Calu3 (cell line): ENCODE results near the gene SGCA. TPM values are rescaled to one million over a fixed set of nuclear protein-coding genes. Genes with fewer than 3 reads are reported as not detected.

Source experiments
- BruUV-seq: library from RNA; stranded (reverse); fragments of 400-500 nt; replicated peaks from 2 replicates; lab custom pipeline; 2021; lab: Mats Ljungman, UMichigan
- CTCF ChIA-PET: fragments of 300-600 bp; sonication (Branson Sonifier 250); formaldehyde crosslinking; loops from one replicate; lab custom pipeline; 2022; ENCODE audit warnings: antibody characterized with exemption; lab: Charles Lee
- DNase-seq: peaks from one replicate; pipeline ENCODE4 v3.0.0; 2022
- H3K27ac Mint-ChIP-seq: one replicate; pipeline ENCODE4 v1.8.0; 2022; ENCODE audit warnings: mixed read lengths; ENCODE audit not compliant: unreplicated experiment
- H3K27me3 Mint-ChIP-seq: one replicate; pipeline ENCODE4 v1.8.0; 2022; ENCODE audit warnings: mixed read lengths; ENCODE audit not compliant: unreplicated experiment
- H3K36me3 Mint-ChIP-seq: one replicate; pipeline ENCODE4 v1.8.0; 2022; ENCODE audit warnings: mild to moderate bottlenecking, moderate library complexity, mixed read lengths; ENCODE audit not compliant: insufficient read depth, unreplicated experiment
- H3K4me1 Mint-ChIP-seq: one replicate; pipeline ENCODE4 v1.8.0; 2022; ENCODE audit warnings: mild to moderate bottlenecking, low read depth, mixed read lengths; ENCODE audit not compliant: unreplicated experiment
- H3K4me3 Mint-ChIP-seq: one replicate; pipeline ENCODE4 v1.8.0; 2022; ENCODE audit warnings: mild to moderate bottlenecking, low read depth, moderate library complexity, mixed read lengths; ENCODE audit not compliant: unreplicated experiment
- H3K9me3 Mint-ChIP-seq: one replicate; pipeline ENCODE4 v1.8.0; 2022; ENCODE audit warnings: low read depth, mixed read lengths; ENCODE audit not compliant: unreplicated experiment
- intact Hi-C: fragments of 100-400 bp; cut with micrococcal nuclease; formaldehyde crosslinking; loops from one replicate; pipeline ENCODE4 v1.10.0; 2022; ENCODE audit not compliant: unreplicated experiment
- total RNA-seq: library from RNA; stranded (reverse); gene quantifications from 2 replicates; pipeline ENCODE4 v1.2.3, GENCODE V29; 2022
- TF ChIP-seq, protein P1 (sequence below): fragments of 200-600 bp; IDR thresholded peaks from one replicate; pipeline ENCODE4 v1.8.0; 2022; ENCODE audit warnings: antibody characterized with exemption; ENCODE audit not compliant: unreplicated experiment

Gene SGCA
- total RNA-seq, 1 experiment from 2014 or later = not detected

- CTCF ChIA-PET = interaction anchor here (0.7 to 1.9 kb wide), 4 partner anchors 8 to 211 kb away, joined by 3 to 9 read pairs (median 5); partner anchors contain the start of gene COL1A1
- intact Hi-C loops = no loop called here
Observed at GRCh38 chr17:50213026-50214022, 47.5 kb downstream of the SGCA start.

DNA sequence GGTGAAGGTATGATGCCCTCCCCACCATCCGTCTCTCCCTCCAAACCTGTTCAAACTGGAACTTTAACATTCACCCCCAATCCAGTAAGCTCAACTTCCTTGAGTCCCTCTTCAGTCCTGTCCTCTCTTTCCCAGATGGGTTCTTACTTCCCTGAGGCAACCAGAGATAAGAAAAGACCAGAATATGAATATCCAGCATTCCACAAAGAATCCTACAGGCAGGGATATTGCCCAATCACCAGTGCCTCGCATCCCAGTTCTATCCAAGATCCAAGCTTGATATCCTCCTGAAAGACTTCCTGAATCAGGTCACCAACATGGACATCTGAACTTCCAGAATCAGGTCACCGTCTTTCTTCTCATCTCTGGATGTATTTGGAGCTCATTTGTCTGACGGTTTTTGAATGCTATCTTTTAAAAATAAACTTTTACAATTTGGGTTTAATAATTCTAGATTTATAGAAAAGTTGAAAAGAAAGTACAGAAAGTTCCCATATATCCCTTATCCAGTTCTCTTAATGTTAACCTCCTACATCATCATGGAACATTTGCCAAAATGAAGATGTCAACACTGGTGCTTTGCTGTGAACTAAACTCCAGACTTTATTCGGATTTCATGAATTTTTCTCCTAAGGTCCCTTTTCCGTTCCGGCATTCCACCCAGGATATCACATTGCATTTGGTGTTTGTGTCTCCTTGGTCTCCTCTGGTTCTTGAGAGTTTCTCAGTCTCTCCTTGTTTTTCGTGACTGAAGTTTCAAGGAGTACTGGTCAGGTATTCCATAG lies 49.4 kb downstream of the SGCA start:
- CTCF ChIA-PET = interaction anchor here (0.6 kb wide), 1 partner anchor 867 kb away, joined by 4 read pairs; no protein-coding TSS in a partner anchor
- Mint-ChIP-seq H3K27ac (no peak overlapping the region), H3K4me3 (no peak overlapping the region), H3K36me3 (peaks cover 4% of the 10 kb centered on the region), H3K4me1 (peaks cover 49% of the 10 kb centered on the region), H3K9me3 (no peaks in the 10 kb centered on the region), H3K27me3 (peaks cover 44% of the 10 kb centered on the region)
- DNase-seq = no peak
- intact Hi-C loops = no loop called here
- TF ChIP-seq, protein P1, sequence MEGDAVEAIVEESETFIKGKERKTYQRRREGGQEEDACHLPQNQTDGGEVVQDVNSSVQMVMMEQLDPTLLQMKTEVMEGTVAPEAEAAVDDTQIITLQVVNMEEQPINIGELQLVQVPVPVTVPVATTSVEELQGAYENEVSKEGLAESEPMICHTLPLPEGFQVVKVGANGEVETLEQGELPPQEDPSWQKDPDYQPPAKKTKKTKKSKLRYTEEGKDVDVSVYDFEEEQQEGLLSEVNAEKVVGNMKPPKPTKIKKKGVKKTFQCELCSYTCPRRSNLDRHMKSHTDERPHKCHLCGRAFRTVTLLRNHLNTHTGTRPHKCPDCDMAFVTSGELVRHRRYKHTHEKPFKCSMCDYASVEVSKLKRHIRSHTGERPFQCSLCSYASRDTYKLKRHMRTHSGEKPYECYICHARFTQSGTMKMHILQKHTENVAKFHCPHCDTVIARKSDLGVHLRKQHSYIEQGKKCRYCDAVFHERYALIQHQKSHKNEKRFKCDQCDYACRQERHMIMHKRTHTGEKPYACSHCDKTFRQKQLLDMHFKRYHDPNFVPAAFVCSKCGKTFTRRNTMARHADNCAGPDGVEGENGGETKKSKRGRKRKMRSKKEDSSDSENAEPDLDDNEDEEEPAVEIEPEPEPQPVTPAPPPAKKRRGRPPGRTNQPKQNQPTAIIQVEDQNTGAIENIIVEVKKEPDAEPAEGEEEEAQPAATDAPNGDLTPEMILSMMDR = no peak
- BruUV-seq = no TSS peak

More at GRCh38 chr17:50213026-50214022, 47.5 kb downstream of the SGCA start:
- TF ChIP-seq, protein P1 = no peak
- Mint-ChIP-seq H3K4me1 (peaks cover 36% of the 10 kb centered on the region), H3K36me3 (no peaks in the 10 kb centered on the region), H3K4me3 (no peak overlapping the region), H3K27ac (no peak overlapping the region), H3K9me3 (no peaks in the 10 kb centered on the region), H3K27me3 (peaks cover 55% of the 10 kb centered on the region)
- no TSS peak for BruUV-seq
- peak; percentile 38 for DNase-seq

DNA sequence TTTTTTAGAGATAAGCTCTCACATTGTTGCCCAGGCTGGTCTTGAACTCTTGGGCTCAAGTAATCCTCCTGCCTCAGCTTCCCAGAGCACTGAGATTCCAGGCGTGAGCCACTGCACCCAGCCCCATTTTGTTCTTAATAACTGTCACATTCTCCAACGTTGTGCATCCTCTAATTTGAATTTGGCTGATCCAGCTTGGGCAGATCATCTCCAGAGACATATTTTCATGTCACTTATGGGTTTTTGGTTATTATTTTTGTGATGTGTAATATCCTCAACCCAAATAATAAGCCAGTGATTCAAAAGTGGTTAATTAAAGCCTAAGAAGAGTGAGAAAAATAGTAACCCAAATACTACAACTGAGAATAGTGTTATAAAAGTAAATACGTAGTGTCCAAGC lies 51.8 kb downstream of the SGCA start:
- H3K4me3 Mint-ChIP-seq = no peak overlapping the region
- H3K27ac Mint-ChIP-seq = no peak overlapping the region

More for the DNA sequence above, 51.8 kb downstream of the SGCA start:
- Mint-ChIP-seq H3K36me3 (peaks cover 9% of the 10 kb centered on the region), H3K9me3 (no peaks in the 10 kb centered on the region), H3K4me1 (peaks cover 51% of the 10 kb centered on the region), H3K27me3 (peaks cover 23% of the 10 kb centered on the region)
- CTCF ChIA-PET = interaction anchor here (2.2 kb wide), 1 partner anchor 17 kb away, joined by 13 read pairs; the partner anchor contains the start of gene COL1A1
- TF ChIP-seq, protein P1 = no peak
- intact Hi-C loops = no loop called here
- no TSS peak for BruUV-seq
- DNase-seq = no peak
